ENCODE data around the gene ALDH7A1.
"Not testable (repeated sequence)": the region's sequence is repeated elsewhere in the genome, so short reads cannot be mapped to it uniquely, and the experiment has no call there.

ALDH7A1 gene

GRCh38 chr5:126594748-126595485, at the start of gene ALDH7A1:
TSS of gene ALDH7A1 (minus strand) at chr5:126595219. CDS start at chr5:126595198, 21 bp downstream.
- Histone ChIP-seq H3K4me1 (peaks cover 3% of the 10 kb centered on the region; the same call in 1 of the 2 replicates), H3K36me3 (replicated peaks) (peaks cover 12% of the 10 kb centered on the region), H3K27me3 (ENCODE audit: low read depth) (no peaks in the 10 kb centered on the region), H3K4me3 (peak within 1 kb of the TSS; percentile 57), H3K9me3 (no peaks in the 10 kb centered on the region)
- DNase-seq (ENCODE audit: low spot score in 2 of 2), result peak; percentile 97 to 99
- in situ Hi-C loops (cut with MboI; ENCODE audit: low sequenced_read_pairs), result no loop called here

DNA sequence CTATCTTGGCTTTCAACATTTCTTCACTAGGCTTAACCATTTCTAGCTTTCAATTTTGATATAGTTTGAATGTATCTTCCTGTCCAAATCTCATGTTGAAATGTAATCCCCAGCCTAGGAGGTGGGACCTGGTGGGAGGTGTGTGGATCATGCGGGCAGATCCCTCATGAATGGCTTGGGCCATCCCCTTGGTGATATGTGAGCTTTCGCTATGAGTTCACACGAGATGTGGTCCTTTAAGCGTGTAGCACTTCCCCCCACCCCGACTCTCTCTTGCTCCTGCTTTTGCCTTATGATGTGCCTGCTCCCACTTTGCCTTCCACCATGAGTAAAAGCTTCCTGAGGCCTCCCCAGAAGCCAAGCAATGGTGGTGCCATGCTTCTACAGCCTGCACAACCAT, 46.4 kb upstream of the ALDH7A1 start:
- DNase-seq (ENCODE audit: low spot score in 2 of 2), result no peak
- Histone ChIP-seq H3K4me3 (no peak overlapping the region), H3K36me3 (replicated peaks) (no peaks in the 10 kb centered on the region), H3K4me1 (no peaks in the 10 kb centered on the region), H3K9me3 (no peaks in the 10 kb centered on the region), H3K27me3 (ENCODE audit: low read depth) (no peaks in the 10 kb centered on the region; the same call in 1 of the 2 replicates)
- in situ Hi-C loops (cut with MboI; ENCODE audit: low sequenced_read_pairs), result no loop called here

- H3K9me3 ChIP-seq, result no peaks in the 10 kb centered on the region
- no peaks in the 10 kb centered on the region for H3K36me3 ChIP-seq (replicated peaks)
- H3K4me1 ChIP-seq, result no peaks in the 10 kb centered on the region
- H3K4me3 ChIP-seq, result no peak overlapping the region
- no peak for DNase-seq (ENCODE audit: low spot score in 2 of 2)
- no peaks in the 10 kb centered on the region; the same call in 1 of the 2 replicates for H3K27me3 ChIP-seq (ENCODE audit: low read depth)
- in situ Hi-C loops (cut with MboI; ENCODE audit: low sequenced_read_pairs), result no loop called here
Measured at GRCh38 chr5:126640866-126641265, 45.8 kb upstream of the ALDH7A1 start.

- H3K4me1 ChIP-seq, result no peaks in the 10 kb centered on the region
- H3K9me3 ChIP-seq, result no peaks in the 10 kb centered on the region
- no peaks in the 10 kb centered on the region; the same call in 1 of the 2 replicates for H3K27me3 ChIP-seq (ENCODE audit: low read depth)
- H3K4me3 ChIP-seq, result no peak overlapping the region
- H3K36me3 ChIP-seq (replicated peaks), result no peaks in the 10 kb centered on the region
- DNase-seq (ENCODE audit: low spot score in 2 of 2), result no peak
- in situ Hi-C loops (cut with MboI; ENCODE audit: low sequenced_read_pairs), result no loop called here
Measured at GRCh38 chr5:126636956-126637355, 41.9 kb upstream of the ALDH7A1 start.

DNA sequence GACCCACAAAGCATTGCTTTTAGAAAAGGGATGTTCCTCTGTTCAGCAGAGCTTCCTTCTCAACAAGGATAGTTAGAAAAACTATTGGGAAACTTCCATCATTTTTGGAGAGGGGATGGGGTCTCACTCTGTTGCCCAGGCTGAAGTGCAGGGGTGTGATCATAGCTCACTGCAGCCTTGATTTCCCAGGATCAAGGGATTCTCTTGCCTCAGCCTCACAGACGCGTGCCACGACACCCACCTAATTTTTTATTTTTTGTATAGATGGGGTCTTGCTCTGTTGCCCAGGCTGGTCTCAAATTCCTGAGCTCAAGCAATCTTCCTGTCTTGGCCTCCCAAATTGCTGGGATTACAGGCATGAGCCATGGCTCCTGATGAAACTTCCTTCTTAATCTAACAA, 40.6 kb upstream of the ALDH7A1 start:
- no peak for DNase-seq (ENCODE audit: low spot score in 2 of 2)
- in situ Hi-C loops (cut with MboI; ENCODE audit: low sequenced_read_pairs), result no loop called here
- H3K9me3 ChIP-seq, result no peaks in the 10 kb centered on the region

DNA sequence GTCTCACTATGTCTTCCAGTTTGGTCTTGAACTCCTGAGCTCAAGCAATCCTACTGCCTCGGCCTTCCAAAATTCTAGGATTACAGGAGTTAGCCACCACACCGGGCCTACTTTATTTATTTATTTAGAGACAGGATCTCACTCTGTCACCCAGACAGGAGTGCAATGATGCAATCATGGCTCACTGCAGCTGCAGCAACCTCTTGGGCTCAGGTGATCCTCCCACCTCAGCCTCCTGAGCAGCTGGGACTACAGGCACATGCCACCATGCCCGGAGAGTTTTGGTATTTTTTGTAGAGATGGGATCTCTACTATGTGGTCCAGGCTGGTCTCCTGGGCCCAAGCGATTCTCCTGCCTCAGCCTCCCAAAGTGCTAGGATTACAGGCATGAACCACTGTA, 38.5 kb upstream of the ALDH7A1 start:
- H3K9me3 ChIP-seq, result no peaks in the 10 kb centered on the region
- H3K4me1 ChIP-seq, result no peaks in the 10 kb centered on the region
- no peak overlapping the region for H3K4me3 ChIP-seq
- H3K27me3 ChIP-seq (ENCODE audit: low read depth), result no peaks in the 10 kb centered on the region; the same call in 1 of the 2 replicates
- in situ Hi-C loops (cut with MboI; ENCODE audit: low sequenced_read_pairs), result no loop called here
- DNase-seq (ENCODE audit: low spot score in 2 of 2), result no peak
- H3K36me3 ChIP-seq (replicated peaks), result no peaks in the 10 kb centered on the region

More for the DNA sequence above, 40.6 kb upstream of the ALDH7A1 start:
- no peaks in the 10 kb centered on the region for H3K36me3 ChIP-seq (replicated peaks)
- H3K4me1 ChIP-seq, result no peaks in the 10 kb centered on the region
- H3K27me3 ChIP-seq (ENCODE audit: low read depth), result no peaks in the 10 kb centered on the region; the same call in 1 of the 2 replicates
- H3K4me3 ChIP-seq, result no peak overlapping the region

DNA sequence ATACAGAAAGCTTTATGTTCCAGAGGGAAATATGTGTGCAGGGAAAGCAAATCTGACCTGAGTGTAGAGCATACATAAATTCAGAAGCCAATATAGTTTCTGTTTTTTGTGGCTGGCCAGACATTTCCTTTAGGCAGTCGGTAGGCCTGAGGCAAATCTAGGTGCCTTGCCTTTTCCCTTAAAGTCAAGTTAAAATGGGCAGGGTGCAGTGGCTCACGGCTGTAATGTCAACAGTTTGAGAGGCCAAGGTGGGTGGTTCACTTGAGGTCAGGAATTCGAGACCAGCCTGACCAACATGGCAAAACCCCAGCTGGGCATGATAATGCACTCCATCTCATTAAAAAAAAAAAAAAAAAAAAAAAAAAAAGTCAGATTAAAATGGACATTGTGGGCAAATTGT, 36.9 kb upstream of the ALDH7A1 start:
- H3K9me3 ChIP-seq, result no peaks in the 10 kb centered on the region
- no peak overlapping the region for H3K4me3 ChIP-seq
- no peaks in the 10 kb centered on the region for H3K4me1 ChIP-seq
- no peak for DNase-seq (ENCODE audit: low spot score in 2 of 2)
- H3K36me3 ChIP-seq (replicated peaks), result no peaks in the 10 kb centered on the region
- in situ Hi-C loops (cut with MboI; ENCODE audit: low sequenced_read_pairs), result no loop called here
- H3K27me3 ChIP-seq (ENCODE audit: low read depth), result no peaks in the 10 kb centered on the region; the same call in 1 of the 2 replicates

DNA sequence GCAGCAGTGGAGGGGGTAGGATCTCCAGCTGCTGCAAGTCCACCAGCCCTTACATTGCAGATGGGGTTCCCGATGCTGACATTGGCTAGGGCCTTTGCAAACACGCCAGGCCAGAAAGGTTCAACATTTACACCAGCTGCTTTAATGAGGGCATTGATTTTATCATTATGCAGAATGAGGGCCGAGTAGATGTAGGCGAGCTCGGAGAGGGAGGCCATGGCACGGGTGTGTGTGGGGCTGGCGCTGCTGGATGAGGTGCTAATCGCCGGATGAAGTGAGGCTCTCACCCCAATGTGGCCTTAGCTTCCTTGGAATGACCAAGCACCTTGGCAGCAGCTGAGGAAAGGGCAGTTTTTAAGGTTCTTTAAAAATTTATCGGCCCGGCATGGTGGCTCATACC, 33.1 kb upstream of the ALDH7A1 start:
- no peaks in the 10 kb centered on the region for H3K4me1 ChIP-seq
- peaks cover 19% of the 10 kb centered on the region for H3K36me3 ChIP-seq (replicated peaks)
- DNase-seq (ENCODE audit: low spot score in 2 of 2), result no peak
- H3K27me3 ChIP-seq (ENCODE audit: low read depth), result no peaks in the 10 kb centered on the region
- H3K4me3 ChIP-seq, result no peak overlapping the region
- no peaks in the 10 kb centered on the region for H3K9me3 ChIP-seq
- in situ Hi-C loops (cut with MboI; ENCODE audit: low sequenced_read_pairs), result no loop called here

GRCh38 chr5:126624534-126624933, 29.5 kb upstream of the ALDH7A1 start:
- Histone ChIP-seq H3K4me3 (no peak overlapping the region), H3K27me3 (ENCODE audit: low read depth) (no peaks in the 10 kb centered on the region), H3K4me1 (no peaks in the 10 kb centered on the region), H3K36me3 (replicated peaks) (peaks cover 22% of the 10 kb centered on the region), H3K9me3 (no peaks in the 10 kb centered on the region)
- in situ Hi-C loops (cut with MboI; ENCODE audit: low sequenced_read_pairs), result no loop called here
- DNase-seq (ENCODE audit: low spot score in 2 of 2), result no peak

GRCh38 chr5:126619781-126620180, 24.8 kb upstream of the ALDH7A1 start:
- H3K9me3 ChIP-seq, result no peaks in the 10 kb centered on the region
- no peak overlapping the region for H3K4me3 ChIP-seq
- no peaks in the 10 kb centered on the region for H3K4me1 ChIP-seq
- H3K27me3 ChIP-seq (ENCODE audit: low read depth), result no peaks in the 10 kb centered on the region
- in situ Hi-C loops (cut with MboI; ENCODE audit: low sequenced_read_pairs), result no loop called here
- DNase-seq (ENCODE audit: low spot score in 2 of 2), result no peak
- H3K36me3 ChIP-seq (replicated peaks), result peaks cover 34% of the 10 kb centered on the region

DNA sequence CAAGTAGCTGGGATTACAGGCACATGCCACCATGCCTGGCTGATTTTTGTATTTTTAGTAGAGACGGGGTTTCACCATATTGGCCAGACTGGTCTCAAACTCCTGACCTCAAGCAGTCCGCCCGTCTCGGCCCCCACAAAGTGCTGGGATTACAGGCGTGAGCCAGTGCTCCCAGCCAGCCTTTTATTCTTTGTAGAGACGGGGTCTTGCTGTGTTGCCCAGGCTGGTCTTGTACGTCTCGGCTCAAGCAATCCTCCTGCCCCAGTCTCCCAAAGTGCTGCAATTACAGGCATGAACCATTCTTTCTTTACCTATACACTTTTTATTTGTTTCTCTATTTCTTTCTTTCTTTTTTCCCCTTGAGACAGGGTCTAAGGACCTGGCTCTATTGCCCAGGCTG, 22.6 kb upstream of the ALDH7A1 start:
- DNase-seq (ENCODE audit: low spot score in 2 of 2); in situ Hi-C loops (cut with MboI; ENCODE audit: low sequenced_read_pairs): not testable (repeated sequence)

GRCh38 chr5:126615286-126615685, 20.3 kb upstream of the ALDH7A1 start:
- peaks cover 26% of the 10 kb centered on the region for H3K36me3 ChIP-seq (replicated peaks)
- no peaks in the 10 kb centered on the region for H3K4me1 ChIP-seq
- no peak for DNase-seq (ENCODE audit: low spot score in 2 of 2)
- no peaks in the 10 kb centered on the region for H3K27me3 ChIP-seq (ENCODE audit: low read depth)
- H3K4me3 ChIP-seq, result no peak overlapping the region
- in situ Hi-C loops (cut with MboI; ENCODE audit: low sequenced_read_pairs), result no loop called here
- H3K9me3 ChIP-seq, result no peaks in the 10 kb centered on the region

More for the DNA sequence above, 22.6 kb upstream of the ALDH7A1 start:
- H3K9me3 ChIP-seq; H3K4me3 ChIP-seq; H3K27me3 ChIP-seq (ENCODE audit: low read depth); H3K4me1 ChIP-seq: not testable (repeated sequence)
- peaks cover 21% of the 10 kb centered on the region for H3K36me3 ChIP-seq (replicated peaks)

- H3K4me3 ChIP-seq, result no peak overlapping the region
- H3K9me3 ChIP-seq, result no peaks in the 10 kb centered on the region
- H3K4me1 ChIP-seq, result no peaks in the 10 kb centered on the region
- in situ Hi-C loops (cut with MboI; ENCODE audit: low sequenced_read_pairs), result no loop called here
- DNase-seq (ENCODE audit: low spot score in 2 of 2), result no peak
- no peaks in the 10 kb centered on the region for H3K27me3 ChIP-seq (ENCODE audit: low read depth)
- peaks cover 32% of the 10 kb centered on the region for H3K36me3 ChIP-seq (replicated peaks)
Measured at GRCh38 chr5:126613941-126614592, 19.0 kb upstream of the ALDH7A1 start.

DNA sequence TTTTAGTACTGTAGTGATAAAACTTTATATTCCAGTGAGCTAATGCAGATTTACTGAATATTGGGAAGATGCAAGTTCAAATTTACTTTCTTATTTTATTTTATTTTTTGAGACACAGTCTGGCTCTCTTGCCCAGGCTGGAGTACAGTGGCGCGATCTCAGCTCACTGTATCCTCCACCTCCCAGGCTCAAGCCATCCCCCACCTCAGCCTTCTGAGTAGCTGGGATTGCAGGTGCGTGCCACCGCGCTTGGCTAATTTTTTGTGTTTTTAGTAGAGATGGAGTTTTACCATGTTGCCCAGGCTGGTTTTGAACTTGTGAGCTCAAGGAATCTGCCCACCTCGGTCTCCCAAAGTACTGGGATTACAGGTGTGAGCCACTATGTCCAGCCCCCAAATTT, 15.6 kb upstream of the ALDH7A1 start:
- Histone ChIP-seq H3K27me3 (ENCODE audit: low read depth) (no peaks in the 10 kb centered on the region), H3K4me1 (peaks cover 6% of the 10 kb centered on the region), H3K36me3 (replicated peaks) (peaks cover 42% of the 10 kb centered on the region), H3K4me3 (no peak overlapping the region), H3K9me3 (no peaks in the 10 kb centered on the region)
- in situ Hi-C loops (cut with MboI; ENCODE audit: low sequenced_read_pairs), result no loop called here
- DNase-seq (ENCODE audit: low spot score in 2 of 2), result no peak

All from HAP-1 (cell line).